MCF 10A (cell line): ENCODE results near the gene ALKBH1. TPM values are rescaled to one million over a fixed set of nuclear protein-coding genes. Genes with fewer than 3 reads are reported as not detected.
"Not testable (repeated sequence)": the region's sequence is repeated elsewhere in the genome, so short reads cannot be mapped to it uniquely, and the experiment has no call there.

Source experiments
- BruUV-seq: library from RNA; stranded (reverse); fragments of 400-500 nt; replicated peaks from 2 replicates; lab custom pipeline; 2021; lab: Mats Ljungman, UMichigan
- CTCF ChIA-PET: fragments of 300-600 bp; sonication (Branson Sonifier 250); formaldehyde crosslinking; extraction: SDS; loops from one replicate; lab custom pipeline; 2021; ENCODE audit warnings: antibody characterized with exemption, inconsistent platforms; lab: Yijun Ruan, JAX
- POLR2A ChIA-PET: fragments of 300-600, 350-650 bp; sonication (Branson Sonifier 250); formaldehyde crosslinking; extraction: SDS; loops from one replicate; lab custom pipeline; 2020; ENCODE audit warnings: antibody characterized with exemption, inconsistent platforms; lab: Yijun Ruan, JAX
- DNase-seq: peaks from one replicate; pipeline ENCODE4 v3.0.0-alpha.2; 2018; ENCODE audit not compliant: unreplicated experiment
- H3K27ac Mint-ChIP-seq: one replicate; pipeline ENCODE4 v1.8.0; 2022; ENCODE audit warnings: mild to moderate bottlenecking, low read depth, mixed read lengths; ENCODE audit not compliant: unreplicated experiment
- H3K27me3 Mint-ChIP-seq: one replicate; pipeline ENCODE4 v1.8.0; 2022; ENCODE audit warnings: mixed read lengths; ENCODE audit not compliant: insufficient read depth, unreplicated experiment
- H3K36me3 Mint-ChIP-seq: one replicate; pipeline ENCODE4 v1.8.0; 2022; ENCODE audit warnings: mild to moderate bottlenecking, moderate library complexity, mixed read lengths; ENCODE audit not compliant: insufficient read depth, unreplicated experiment
- H3K4me1 Mint-ChIP-seq: one replicate; pipeline ENCODE4 v1.8.0; 2022; ENCODE audit warnings: mixed read lengths; ENCODE audit not compliant: insufficient read depth, unreplicated experiment
- H3K4me3 Mint-ChIP-seq: one replicate; pipeline ENCODE4 v1.8.0; 2022; ENCODE audit warnings: mild to moderate bottlenecking, moderate library complexity, mixed read lengths; ENCODE audit not compliant: unreplicated experiment
- H3K9me3 Mint-ChIP-seq: one replicate; pipeline ENCODE4 v1.8.0; 2022; ENCODE audit warnings: mixed read lengths; ENCODE audit not compliant: unreplicated experiment
- intact Hi-C: fragments of 100-400 bp; cut with micrococcal nuclease; formaldehyde crosslinking; loops from 2 replicates; pipeline ENCODE4 v1.14.1; 2022
- total RNA-seq: library from RNA; stranded (reverse); gene quantifications from 2 replicates; pipeline ENCODE4 v1.2.3, GENCODE V29; 2022
- TF ChIP-seq, protein P1 (sequence below): fragments of 200-600 bp; IDR thresholded peaks from one replicate; pipeline ENCODE4 v1.8.0; 2022; ENCODE audit warnings: antibody characterized with exemption, mild to moderate bottlenecking; ENCODE audit not compliant: unreplicated experiment

Gene ALKBH1
- total RNA-seq, 1 experiment from 2014 or later: 14.4 TPM

GRCh38 chr14:77673193-77673592, 34.6 kb downstream of the ALKBH1 start:
- no peak for DNase-seq
- peak overlapping the region; percentile 46 for H3K27ac Mint-ChIP-seq
- no peaks in the 10 kb centered on the region for H3K4me1 Mint-ChIP-seq
- BruUV-seq: TSS peak; percentile 35
- H3K36me3 Mint-ChIP-seq: peaks cover 55% of the 10 kb centered on the region
- no peak overlapping the region for H3K4me3 Mint-ChIP-seq
- CTCF ChIA-PET: interaction anchor here (0.8 kb wide), 1 partner anchor 85 kb away, joined by 4 read pairs; no protein-coding TSS in a partner anchor
- TF ChIP-seq, protein P1, sequence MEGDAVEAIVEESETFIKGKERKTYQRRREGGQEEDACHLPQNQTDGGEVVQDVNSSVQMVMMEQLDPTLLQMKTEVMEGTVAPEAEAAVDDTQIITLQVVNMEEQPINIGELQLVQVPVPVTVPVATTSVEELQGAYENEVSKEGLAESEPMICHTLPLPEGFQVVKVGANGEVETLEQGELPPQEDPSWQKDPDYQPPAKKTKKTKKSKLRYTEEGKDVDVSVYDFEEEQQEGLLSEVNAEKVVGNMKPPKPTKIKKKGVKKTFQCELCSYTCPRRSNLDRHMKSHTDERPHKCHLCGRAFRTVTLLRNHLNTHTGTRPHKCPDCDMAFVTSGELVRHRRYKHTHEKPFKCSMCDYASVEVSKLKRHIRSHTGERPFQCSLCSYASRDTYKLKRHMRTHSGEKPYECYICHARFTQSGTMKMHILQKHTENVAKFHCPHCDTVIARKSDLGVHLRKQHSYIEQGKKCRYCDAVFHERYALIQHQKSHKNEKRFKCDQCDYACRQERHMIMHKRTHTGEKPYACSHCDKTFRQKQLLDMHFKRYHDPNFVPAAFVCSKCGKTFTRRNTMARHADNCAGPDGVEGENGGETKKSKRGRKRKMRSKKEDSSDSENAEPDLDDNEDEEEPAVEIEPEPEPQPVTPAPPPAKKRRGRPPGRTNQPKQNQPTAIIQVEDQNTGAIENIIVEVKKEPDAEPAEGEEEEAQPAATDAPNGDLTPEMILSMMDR: no peak
- POLR2A ChIA-PET: no interaction called here
- no peaks in the 10 kb centered on the region for H3K27me3 Mint-ChIP-seq
- intact Hi-C loops: no loop called here
- H3K9me3 Mint-ChIP-seq: no peaks in the 10 kb centered on the region

DNA sequence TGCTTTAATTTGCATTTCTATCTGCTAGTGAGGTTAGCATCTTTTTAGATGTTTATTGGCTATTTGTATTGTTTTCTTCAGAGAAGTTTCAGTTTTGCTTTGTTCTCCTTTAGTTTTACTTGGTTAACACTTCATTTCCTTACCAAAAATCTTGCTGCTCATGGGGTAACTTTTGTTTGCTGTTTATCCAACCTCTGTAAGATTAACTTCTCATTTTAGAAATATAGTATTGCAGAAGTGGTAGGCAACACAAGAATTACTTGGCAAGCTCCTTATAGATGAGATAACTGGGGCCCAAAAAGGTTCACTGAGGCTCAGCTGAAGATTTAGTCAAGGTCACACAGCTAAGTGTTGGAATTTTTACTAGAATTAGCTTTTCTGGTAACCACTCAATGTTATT, 40.5 kb downstream of the ALKBH1 start:
- no peak for DNase-seq
- no peaks in the 10 kb centered on the region for H3K9me3 Mint-ChIP-seq
- TF ChIP-seq, protein P1: no peak
- H3K36me3 Mint-ChIP-seq: peaks cover 8% of the 10 kb centered on the region
- peaks cover 11% of the 10 kb centered on the region for H3K4me1 Mint-ChIP-seq
- H3K27ac Mint-ChIP-seq: no peak overlapping the region
- no TSS peak for BruUV-seq
- ChIA-PET POLR2A (interaction anchor here (0.7 to 1.1 kb wide), 2 partner anchors 15 to 23 kb away, joined by 3 read pairs; no protein-coding TSS in a partner anchor), CTCF (interaction anchor here (0.5 kb wide), 1 partner anchor 51 kb away, joined by 3 read pairs; no protein-coding TSS in a partner anchor)
- intact Hi-C loops: loop anchor here (10.0 kb wide), 1 partner anchor 127 kb away; no protein-coding TSS in a partner anchor
- H3K4me3 Mint-ChIP-seq: no peak overlapping the region
- no peaks in the 10 kb centered on the region for H3K27me3 Mint-ChIP-seq

- DNase-seq: peak; percentile 90
- Mint-ChIP-seq H3K4me1 (peaks cover 11% of the 10 kb centered on the region), H3K36me3 (no peaks in the 10 kb centered on the region)
Observed at GRCh38 chr14:77663293-77663692, 44.5 kb downstream of the ALKBH1 start.

DNA sequence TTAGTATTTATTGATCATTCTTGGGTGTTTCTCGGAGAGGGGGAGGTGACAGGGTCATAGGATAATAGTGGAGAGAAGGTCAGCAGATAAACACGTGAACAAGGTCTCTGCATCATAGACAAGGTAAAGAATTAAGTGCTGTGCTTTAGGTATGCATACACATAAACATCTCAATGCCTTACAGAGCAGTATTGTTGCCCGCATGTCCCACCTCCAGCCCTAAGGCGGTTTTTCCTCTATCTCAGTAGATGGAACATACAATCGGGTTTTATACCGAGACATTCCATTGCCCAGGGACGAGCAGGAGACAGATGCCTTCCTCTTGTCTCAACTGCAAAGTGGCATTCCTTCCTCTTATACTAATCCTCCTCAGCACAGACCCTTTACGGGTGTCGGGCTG, 46.3 kb downstream of the ALKBH1 start:
- DNase-seq, H3K27ac Mint-ChIP-seq, H3K36me3 Mint-ChIP-seq, CTCF ChIA-PET, H3K9me3 Mint-ChIP-seq, H3K27me3 Mint-ChIP-seq, POLR2A ChIA-PET, H3K4me3 Mint-ChIP-seq, BruUV-seq: not testable (repeated sequence)
- intact Hi-C loops: loop anchor here (10.0 kb wide), 1 partner anchor 133 kb away; no protein-coding TSS in a partner anchor
- peaks cover 11% of the 10 kb centered on the region for H3K4me1 Mint-ChIP-seq

More at GRCh38 chr14:77663293-77663692, 44.5 kb downstream of the ALKBH1 start:
- Mint-ChIP-seq H3K4me3 (peak overlapping the region; percentile 6), H3K27me3 (no peaks in the 10 kb centered on the region), H3K27ac (peak overlapping the region; percentile 68), H3K9me3 (no peaks in the 10 kb centered on the region)
- ChIA-PET CTCF (interaction anchor here (0.7 to 3.1 kb wide), 3 partner anchors 43 to 280 kb away, joined by 3 to 13 read pairs (median 3); no protein-coding TSS in a partner anchor), POLR2A (interaction anchor here (0.6 to 2.6 kb wide), 10 partner anchors 17 to 851 kb away, joined by 3 to 11 read pairs (median 4); partner anchors contain the start of genes ALKBH1, ANGEL1 and SLIRP)
- intact Hi-C loops: loop anchor here (2.0 to 10.0 kb wide), 2 partner anchors 46 to 132 kb away; partner anchors contain the start of genes ALKBH1 and SLIRP
- TF ChIP-seq, protein P1: no peak
- no TSS peak for BruUV-seq
